Neural cell (in vitro differentiated cells): ENCODE measurements around the gene C16orf74. TPM values are rescaled to one million over a fixed set of nuclear protein-coding genes. Genes with fewer than 3 reads are reported as not detected.

Experiments used
- H2AFZ ChIP-seq: fragments of 200-600, 300-800 bp; sonication (generic), shearing (Covaris generic); 2 replicates; pipeline ENCODE4 v1.6.0; 2014; ENCODE audit warnings: low read depth, mild to moderate bottlenecking, antibody characterized with exemption, low read length, moderate library complexity
- H3F3A ChIP-seq: fragments of 200-600 bp; shearing (Covaris generic); 2 replicates; pipeline ENCODE4 v1.6.1; 2016; ENCODE audit warnings: mild to moderate bottlenecking, moderate library complexity, mixed read lengths, antibody characterized with exemption, low read length; ENCODE audit not compliant: insufficient read depth, poor library complexity, severe bottlenecking
- H3K27ac ChIP-seq: fragments of 200-600, 300-800 bp; sonication (generic), shearing (Covaris generic); 2 replicates; pipeline ENCODE4 v1.5.1; 2014; ENCODE audit warnings: mild to moderate bottlenecking, low read length, moderate library complexity
- H3K27me3 ChIP-seq: fragments of 300-800, 200-600 bp; sonication (generic), shearing (Covaris generic); 2 replicates; pipeline ENCODE4 v1.6.0; 2014; ENCODE audit warnings: mild to moderate bottlenecking, low read depth, low read length, moderate library complexity; ENCODE audit not compliant: insufficient read depth
- H3K36me3 ChIP-seq: fragments of 300-800, 200-600 bp; sonication (generic), shearing (Covaris generic); 2 replicates; pipeline ENCODE4 v1.5.1; 2014; ENCODE audit warnings: mild to moderate bottlenecking, antibody characterized with exemption, low read length, moderate library complexity; ENCODE audit not compliant: insufficient read depth
- H3K4me2 ChIP-seq: fragments of 300-800, 200-600 bp; sonication (generic), shearing (Covaris generic); 2 replicates; pipeline ENCODE4 v1.6.0; 2014; ENCODE audit warnings: mild to moderate bottlenecking, low read length
- H3K4me3 ChIP-seq: fragments of 300-800, 200-600 bp; sonication (generic), shearing (Covaris generic); 2 replicates; pipeline ENCODE4 v1.5.1; 2014; ENCODE audit warnings: mild to moderate bottlenecking, low read length, moderate library complexity
- H3K79me2 ChIP-seq: fragments of 200-600 bp; shearing (Covaris generic); replicated peaks from 2 replicates; pipeline ENCODE4 v1.6.0; 2014; ENCODE audit warnings: mild to moderate bottlenecking, low read length, moderate library complexity; ENCODE audit not compliant: insufficient read depth
- H3K9ac ChIP-seq: fragments of 300-800, 200-600 bp; sonication (generic), shearing (Covaris generic); 2 replicates; pipeline ENCODE4 v1.6.1; 2016; ENCODE audit warnings: mild to moderate bottlenecking, low read length, mixed read lengths
- H3K9me2 ChIP-seq: fragments of 200-600 bp; shearing (Covaris generic); 2 replicates; pipeline ENCODE4 v1.6.1; 2016; ENCODE audit warnings: mild to moderate bottlenecking, low read length, mixed read lengths; ENCODE audit not compliant: insufficient read depth
- H3K9me3 ChIP-seq: fragments of 200-600, 300-800 bp; sonication (generic), shearing (Covaris generic); 2 replicates; pipeline ENCODE4 v1.6.1; 2016; ENCODE audit warnings: mild to moderate bottlenecking, mixed run types, low read length, moderate library complexity, mixed read lengths
- H4K20me1 ChIP-seq: fragments of 200-600 bp; shearing (Covaris generic); 2 replicates; pipeline ENCODE4 v1.6.1; 2016; ENCODE audit warnings: mild to moderate bottlenecking, mixed run types; ENCODE audit not compliant: insufficient read depth
- CTCF ChIP-seq: fragments of 450-650 bp; IDR thresholded peaks from 2 replicates; pipeline ENCODE4 v1.5.1; 2014; ENCODE audit warnings: antibody characterized with exemption, mild to moderate bottlenecking, moderate library complexity; ENCODE audit not compliant: poor library complexity, severe bottlenecking
- EP300 ChIP-seq: fragments of 450-650 bp; conservative IDR thresholded peaks from 2 replicates; pipeline ENCODE4 v1.6.1; 2014; ENCODE audit warnings: antibody characterized with exemption, mild to moderate bottlenecking, moderate library complexity; ENCODE audit not compliant: poor library complexity, severe bottlenecking
- EZH2 ChIP-seq: fragments of 200-600, 300-800 bp; shearing (Covaris generic), sonication (generic); IDR thresholded peaks from 2 replicates; pipeline ENCODE4 v1.6.1; 2014; ENCODE audit warnings: antibody characterized with exemption, low read length, borderline replicate concordance, mild to moderate bottlenecking; ENCODE audit not compliant: insufficient read depth, poor library complexity, severe bottlenecking
- MXI1 ChIP-seq: fragments of 450-650 bp; conservative IDR thresholded peaks from 2 replicates; pipeline ENCODE4 v1.6.1; 2014; ENCODE audit warnings: antibody characterized with exemption, mild to moderate bottlenecking; ENCODE audit not compliant: poor library complexity, severe bottlenecking
- POLR2AphosphoS5 ChIP-seq: IDR thresholded peaks from 2 replicates; pipeline ENCODE4 v1.6.1; 2012
- RAD21 ChIP-seq: fragments of 450-650 bp; conservative IDR thresholded peaks from 2 replicates; pipeline ENCODE4 v1.6.1; 2014; ENCODE audit warnings: antibody characterized with exemption, mild to moderate bottlenecking, moderate library complexity
- REST ChIP-seq: IDR thresholded peaks from 2 replicates; pipeline ENCODE4 v1.6.1; 2012; ENCODE audit warnings: borderline replicate concordance
- SMC3 ChIP-seq: fragments of 450-650 bp; conservative IDR thresholded peaks from 2 replicates; pipeline ENCODE4 v1.6.1; 2014; ENCODE audit warnings: antibody characterized with exemption, mild to moderate bottlenecking, moderate library complexity; ENCODE audit not compliant: poor library complexity
- TAF1 ChIP-seq: IDR thresholded peaks from 2 replicates; pipeline ENCODE4 v1.6.1; 2012; ENCODE audit warnings: low read depth
- polyA plus RNA-seq: library from polyadenylated mRNA; depleted of rRNA; stranded (reverse); fragments of >200 nt; gene quantifications from 2 replicates; pipeline ENCODE4 v1.2.3, GENCODE V29; 2014

C16orf74 gene
- polyA plus RNA-seq, 1 donor from 2014 or later = not detected

GRCh38 chr16:85763616-85764015 is 12.7 kb upstream of the C16orf74 start:
- no peaks in the 10 kb centered on the region for H3K27me3 ChIP-seq
- no peak overlapping the region for H2AFZ ChIP-seq
- H3K79me2 ChIP-seq = no peaks in the 10 kb centered on the region
- no peaks in the 10 kb centered on the region for H3K9me3 ChIP-seq
- TF ChIP-seq RAD21 (no peak), REST (no peak), TAF1 (no peak), CTCF (no peak), EZH2 (no peak), SMC3 (no peak), EP300 (no peak), POLR2AphosphoS5 (no peak)
- no peaks in the 10 kb centered on the region for H3K36me3 ChIP-seq
- no peak overlapping the region for H3K27ac ChIP-seq
- H3K9me2 ChIP-seq = no peaks in the 10 kb centered on the region
- H3K9ac ChIP-seq = no peak overlapping the region
- H4K20me1 ChIP-seq = no peaks in the 10 kb centered on the region
- no peak overlapping the region for H3K4me2 ChIP-seq
- no peak overlapping the region for H3K4me3 ChIP-seq
- no peaks in the 10 kb centered on the region for H3F3A ChIP-seq

- no peaks in the 10 kb centered on the region for H3K36me3 ChIP-seq
- no peak for TF ChIP-seq SMC3
- TF ChIP-seq EZH2 = no peak
- TF ChIP-seq CTCF = no peak
- no peak for TF ChIP-seq POLR2AphosphoS5
- TF ChIP-seq REST = no peak
- no peak for TF ChIP-seq EP300
- TF ChIP-seq RAD21 = no peak
- no peak for TF ChIP-seq MXI1
- no peak for TF ChIP-seq TAF1
- no peaks in the 10 kb centered on the region for H3K79me2 ChIP-seq
- H3K4me3 ChIP-seq = no peak overlapping the region
- no peak overlapping the region for H3K27ac ChIP-seq
- H3F3A ChIP-seq = no peaks in the 10 kb centered on the region
- no peaks in the 10 kb centered on the region for H4K20me1 ChIP-seq
- no peak overlapping the region for H3K9ac ChIP-seq
- no peak overlapping the region for H3K4me2 ChIP-seq
- H3K9me2 ChIP-seq = no peaks in the 10 kb centered on the region
- H2AFZ ChIP-seq = no peak overlapping the region
- no peaks in the 10 kb centered on the region for H3K9me3 ChIP-seq
- H3K27me3 ChIP-seq = no peaks in the 10 kb centered on the region
Measured at GRCh38 chr16:85762970-85763369, 12.1 kb upstream of the C16orf74 start.
